Chondrocyte (in vitro differentiated cells): ENCODE results near the gene KRT13. TPM values are rescaled to one million over a fixed set of nuclear protein-coding genes. Genes with fewer than 3 reads are reported as not detected.

ENCODE experiments used
- DNase-seq: peaks from one replicate; pipeline ENCODE4 v3.0.0; 2021; ENCODE audit warnings: mixed read lengths, low spot score
- H3K27ac Mint-ChIP-seq: one replicate; pipeline ENCODE4 v1.8.0; 2021; ENCODE audit warnings: mild to moderate bottlenecking, moderate library complexity, mixed read lengths; ENCODE audit not compliant: unreplicated experiment
- H3K27me3 Mint-ChIP-seq: 2 replicates; pipeline ENCODE4 v1.8.0; 2021; ENCODE audit warnings: low read depth, mixed read lengths
- H3K36me3 Mint-ChIP-seq: 2 replicates; pipeline ENCODE4 v1.8.0; 2021; ENCODE audit warnings: low read depth, mixed read lengths
- H3K4me1 Mint-ChIP-seq: 2 replicates; pipeline ENCODE4 v1.8.0; 2021; ENCODE audit warnings: low read depth, mild to moderate bottlenecking, mixed read lengths
- H3K4me3 Mint-ChIP-seq: one replicate; pipeline ENCODE4 v1.8.0; 2021; ENCODE audit warnings: mild to moderate bottlenecking, moderate library complexity, mixed read lengths; ENCODE audit not compliant: unreplicated experiment
- H3K9me3 Mint-ChIP-seq: 2 replicates; pipeline ENCODE4 v1.8.0; 2021; ENCODE audit warnings: low read depth, mixed read lengths
- total RNA-seq: library from RNA; stranded (reverse); gene quantifications from 3 replicates; pipeline ENCODE4 v1.2.1, GENCODE V29; 2021
- TF ChIP-seq, protein P1 (sequence below): fragments of 200-600 bp; sonication (generic); IDR thresholded peaks from 2 replicates; pipeline ENCODE4 v1.5.0; 2021; ENCODE audit warnings: antibody characterized with exemption, mild to moderate bottlenecking, moderate library complexity

Gene KRT13
- total RNA-seq, 1 donor from 2014 or later, result not detected

DNA sequence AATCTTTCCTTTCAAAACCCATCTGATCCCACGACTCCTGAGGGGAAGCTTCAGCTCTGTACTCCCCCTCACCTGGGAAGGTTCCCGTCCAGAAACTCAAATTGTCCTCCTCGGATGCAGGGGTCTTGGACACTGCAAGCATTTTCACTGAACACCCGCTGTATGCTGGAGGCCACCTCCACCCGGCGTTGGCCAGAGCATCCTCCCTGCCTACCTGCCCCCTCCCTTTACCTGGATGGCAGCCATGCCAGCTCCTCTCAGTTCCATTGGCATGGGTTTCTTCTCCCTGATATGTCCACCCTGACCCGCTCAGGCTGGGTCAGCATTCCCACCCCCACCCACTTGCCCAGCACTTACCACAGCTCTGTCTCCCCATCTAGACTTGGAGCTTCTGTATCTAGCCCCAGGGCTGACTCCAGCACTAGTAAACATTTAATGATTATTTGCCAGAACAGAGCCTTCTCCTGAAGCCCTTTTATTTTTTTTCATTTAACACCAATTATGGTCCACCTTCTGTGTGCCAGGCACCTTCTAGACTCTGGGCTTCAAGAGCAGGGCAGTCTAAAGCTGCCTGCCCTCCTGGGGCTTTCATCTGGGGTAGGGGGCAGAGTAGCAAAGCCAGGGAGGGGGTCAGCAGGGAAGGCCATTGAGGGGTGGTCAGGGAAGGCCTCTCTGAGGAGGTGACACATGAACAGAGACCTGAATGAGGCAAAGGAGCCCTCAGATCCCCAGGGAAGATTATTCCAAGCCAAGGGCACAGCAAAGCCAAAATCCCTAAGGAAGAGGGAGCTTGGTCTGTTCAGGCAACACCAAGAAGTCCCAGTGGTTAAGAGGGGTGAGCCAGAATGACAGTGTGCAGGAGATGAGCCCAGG lies 31.6 kb upstream of the KRT13 start:
- peaks cover 7% of the 10 kb centered on the region for H3K27me3 Mint-ChIP-seq
- peak; percentile 20 for DNase-seq
- TF ChIP-seq, protein P1, sequence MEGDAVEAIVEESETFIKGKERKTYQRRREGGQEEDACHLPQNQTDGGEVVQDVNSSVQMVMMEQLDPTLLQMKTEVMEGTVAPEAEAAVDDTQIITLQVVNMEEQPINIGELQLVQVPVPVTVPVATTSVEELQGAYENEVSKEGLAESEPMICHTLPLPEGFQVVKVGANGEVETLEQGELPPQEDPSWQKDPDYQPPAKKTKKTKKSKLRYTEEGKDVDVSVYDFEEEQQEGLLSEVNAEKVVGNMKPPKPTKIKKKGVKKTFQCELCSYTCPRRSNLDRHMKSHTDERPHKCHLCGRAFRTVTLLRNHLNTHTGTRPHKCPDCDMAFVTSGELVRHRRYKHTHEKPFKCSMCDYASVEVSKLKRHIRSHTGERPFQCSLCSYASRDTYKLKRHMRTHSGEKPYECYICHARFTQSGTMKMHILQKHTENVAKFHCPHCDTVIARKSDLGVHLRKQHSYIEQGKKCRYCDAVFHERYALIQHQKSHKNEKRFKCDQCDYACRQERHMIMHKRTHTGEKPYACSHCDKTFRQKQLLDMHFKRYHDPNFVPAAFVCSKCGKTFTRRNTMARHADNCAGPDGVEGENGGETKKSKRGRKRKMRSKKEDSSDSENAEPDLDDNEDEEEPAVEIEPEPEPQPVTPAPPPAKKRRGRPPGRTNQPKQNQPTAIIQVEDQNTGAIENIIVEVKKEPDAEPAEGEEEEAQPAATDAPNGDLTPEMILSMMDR, result no peak
- no peak overlapping the region for H3K4me3 Mint-ChIP-seq
- H3K9me3 Mint-ChIP-seq, result no peaks in the 10 kb centered on the region
- H3K36me3 Mint-ChIP-seq, result no peaks in the 10 kb centered on the region
- H3K27ac Mint-ChIP-seq, result no peak overlapping the region
- peaks cover 12% of the 10 kb centered on the region for H3K4me1 Mint-ChIP-seq

DNA sequence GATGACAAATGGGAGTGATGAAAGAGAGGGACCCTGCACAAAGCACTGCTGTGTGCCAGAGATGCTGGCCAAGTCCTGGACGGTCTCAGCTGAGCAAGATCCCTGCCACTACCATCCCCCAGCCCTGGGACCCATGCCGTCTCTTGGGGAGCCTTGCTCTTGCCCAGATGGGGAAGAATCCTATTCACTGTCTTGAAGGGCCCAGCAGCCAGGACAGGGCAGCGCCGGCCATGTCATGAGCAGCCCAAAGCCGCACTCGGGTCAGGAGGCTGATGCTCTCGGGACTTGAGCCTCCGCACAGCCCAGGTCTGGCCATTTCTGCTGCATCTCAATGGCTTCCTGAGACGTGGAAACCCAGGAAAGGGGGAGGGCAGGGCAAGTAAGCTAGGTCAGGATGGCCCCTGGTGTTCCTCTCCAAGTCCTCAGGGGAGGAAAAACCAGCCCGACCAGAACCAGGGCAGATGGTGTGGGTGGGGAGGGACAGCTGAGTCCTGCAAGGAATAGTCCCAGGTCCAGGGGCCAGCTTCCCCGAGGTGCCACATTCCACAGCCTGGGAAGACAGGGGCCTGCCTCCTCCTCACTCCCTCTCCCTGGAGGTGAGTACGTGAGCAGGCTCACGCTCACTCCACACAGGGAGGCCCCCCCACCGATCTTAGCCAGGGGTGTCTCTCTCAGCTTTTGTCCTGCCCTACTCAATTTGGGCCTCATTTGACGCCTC lies 30.5 kb upstream of the KRT13 start:
- Mint-ChIP-seq H3K4me1 (peaks cover 12% of the 10 kb centered on the region), H3K36me3 (no peaks in the 10 kb centered on the region), H3K4me3 (no peak overlapping the region), H3K9me3 (no peaks in the 10 kb centered on the region), H3K27ac (no peak overlapping the region), H3K27me3 (peaks cover 7% of the 10 kb centered on the region)
- peak; percentile 75 for DNase-seq
- TF ChIP-seq, protein P1, result no peak

DNA sequence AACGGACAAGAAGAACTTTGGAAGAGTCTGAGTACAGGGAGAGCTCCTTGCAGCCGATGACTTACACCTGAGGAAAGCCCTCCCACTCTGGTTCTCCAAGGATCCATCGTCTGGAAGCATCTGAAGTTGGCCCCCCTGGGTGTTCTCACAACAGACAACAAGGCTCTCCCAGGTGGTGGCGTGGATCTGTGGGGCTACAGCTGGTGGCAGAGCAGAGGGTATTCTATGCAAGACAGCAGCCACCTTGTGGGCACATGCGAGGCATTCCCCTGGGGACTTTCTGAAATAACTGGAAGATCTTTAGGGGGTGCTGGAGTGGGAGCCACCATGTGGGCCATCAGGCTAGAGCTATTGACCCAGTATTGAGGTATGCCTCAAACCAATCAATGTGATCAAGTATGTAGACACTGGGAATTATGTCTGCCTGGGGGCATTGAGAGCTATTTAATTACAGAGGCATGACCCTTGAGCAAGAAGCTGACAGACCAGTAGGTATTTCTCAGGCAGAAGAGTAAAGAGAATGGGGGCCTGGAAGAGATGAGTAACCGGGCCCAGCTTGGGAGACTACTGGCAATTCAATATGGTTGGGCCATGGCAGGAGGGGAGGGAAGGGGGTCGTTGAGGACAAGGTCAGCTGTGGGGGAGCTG lies 29.6 kb upstream of the KRT13 start:
- H3K27ac Mint-ChIP-seq, result no peak overlapping the region
- H3K9me3 Mint-ChIP-seq, result no peaks in the 10 kb centered on the region
- H3K4me3 Mint-ChIP-seq, result no peak overlapping the region
- H3K4me1 Mint-ChIP-seq, result peaks cover 12% of the 10 kb centered on the region
- H3K36me3 Mint-ChIP-seq, result no peaks in the 10 kb centered on the region
- TF ChIP-seq, protein P1, result no peak
- peak; percentile 56 for DNase-seq
- H3K27me3 Mint-ChIP-seq, result peaks cover 7% of the 10 kb centered on the region

DNA sequence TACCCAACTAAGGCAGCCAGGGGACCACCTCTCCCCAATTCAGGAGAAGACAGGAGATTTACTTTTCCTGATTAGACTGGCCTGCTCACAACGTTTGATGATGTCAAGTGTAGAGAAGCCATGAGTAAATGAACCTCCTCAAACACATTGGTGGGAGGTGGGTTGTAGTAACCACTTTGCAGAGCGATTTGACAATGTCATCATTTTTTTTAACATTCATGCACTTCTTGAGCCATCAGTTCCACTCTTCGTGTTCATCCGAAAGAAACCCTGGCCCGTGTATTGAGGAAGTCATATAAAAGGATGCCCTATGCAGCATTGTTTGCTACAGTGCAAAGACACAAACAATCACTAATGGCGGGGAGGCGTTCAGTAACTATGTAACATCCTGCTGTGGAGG lies 28.2 kb upstream of the KRT13 start:
- Mint-ChIP-seq H3K9me3 (no peaks in the 10 kb centered on the region), H3K27ac (no peak overlapping the region), H3K4me1 (peaks cover 7% of the 10 kb centered on the region), H3K4me3 (no peak overlapping the region), H3K36me3 (no peaks in the 10 kb centered on the region), H3K27me3 (peaks cover 17% of the 10 kb centered on the region)
- DNase-seq, result peak; percentile 2
- TF ChIP-seq, protein P1, result no peak

DNA sequence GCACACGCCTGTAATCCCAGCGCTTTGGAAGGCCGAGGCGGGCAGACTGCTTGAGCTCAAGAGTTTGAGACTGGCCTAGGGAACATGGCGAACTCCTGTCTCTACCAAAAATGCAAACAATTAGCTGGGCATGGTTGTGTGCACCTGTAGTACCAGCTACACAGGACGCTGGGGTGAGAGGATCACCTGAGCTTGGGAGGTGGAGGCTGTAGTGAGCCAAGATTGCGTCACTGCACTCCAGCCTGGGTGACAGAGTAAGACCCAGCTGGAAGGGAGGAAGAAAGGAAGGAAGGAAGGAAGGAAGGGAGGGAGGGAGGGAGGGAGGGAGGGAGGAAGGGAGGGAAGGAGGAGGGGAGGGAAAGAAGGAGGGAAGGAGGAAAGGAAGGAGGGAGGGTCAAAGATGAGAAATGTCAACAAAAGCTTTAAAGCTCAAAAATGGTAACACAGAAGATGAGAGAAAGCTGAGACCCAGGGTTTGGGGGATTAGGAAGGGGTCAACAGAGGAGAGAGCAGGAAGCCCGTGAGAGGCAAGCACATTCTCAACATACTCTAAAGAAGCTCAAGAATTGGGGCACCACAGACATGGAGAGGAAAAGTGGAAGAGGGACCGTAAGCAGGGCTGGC lies 27.6 kb upstream of the KRT13 start:
- H3K27me3 Mint-ChIP-seq, result peaks cover 22% of the 10 kb centered on the region
- TF ChIP-seq, protein P1, result no peak
- no peaks in the 10 kb centered on the region for H3K9me3 Mint-ChIP-seq
- H3K36me3 Mint-ChIP-seq, result no peaks in the 10 kb centered on the region
- peak; percentile 10 for DNase-seq
- no peak overlapping the region for H3K4me3 Mint-ChIP-seq
- no peak overlapping the region for H3K27ac Mint-ChIP-seq
- H3K4me1 Mint-ChIP-seq, result peaks cover 5% of the 10 kb centered on the region
